HG02623 (cell line): ENCODE results near the gene COPZ2.
"Not testable (repeated sequence)": the region's sequence is repeated elsewhere in the genome, so short reads cannot be mapped to it uniquely, and the experiment has no call there.

Experiments
- ATAC-seq: cut with Tn5 transposase; IDR thresholded peaks from one replicate; pipeline ENCODE4 v1.9.1; 2021; ENCODE audit warnings: moderate library complexity; ENCODE audit not compliant: unreplicated experiment

The COPZ2 gene

GRCh38 chr17:48037036-48037837 lies at the start of gene COPZ2:
Gene COPZ2 (minus strand): TSS chr17:48037797. CDS start chr17:48037777, 20 bp downstream.
- no peak for ATAC-seq

GRCh38 chr17:48084932-48085331 lies 47.3 kb upstream of the COPZ2 start:
- ATAC-seq: no peak

- no peak for ATAC-seq
Measured at GRCh38 chr17:48081858-48082257, 44.3 kb upstream of the COPZ2 start.

GRCh38 chr17:48077152-48077551 lies 39.6 kb upstream of the COPZ2 start:
- ATAC-seq: not testable (repeated sequence)

- no peak for ATAC-seq
Measured at GRCh38 chr17:48074322-48075081, 36.9 kb upstream of the COPZ2 start.

- not testable (repeated sequence) for ATAC-seq
Measured at GRCh38 chr17:48073566-48074094, 36.0 kb upstream of the COPZ2 start.

GRCh38 chr17:48072811-48073210 lies 35.2 kb upstream of the COPZ2 start:
- ATAC-seq: not testable (repeated sequence)

GRCh38 chr17:48071654-48072053 lies 34.1 kb upstream of the COPZ2 start:
- ATAC-seq: no peak

GRCh38 chr17:48070195-48070594 lies 32.6 kb upstream of the COPZ2 start:
- no peak for ATAC-seq

- no peak for ATAC-seq
Measured at GRCh38 chr17:48068491-48068961, 30.9 kb upstream of the COPZ2 start.

- ATAC-seq: not testable (repeated sequence)
Measured at GRCh38 chr17:48067808-48068207, 30.2 kb upstream of the COPZ2 start.

GRCh38 chr17:48067245-48067644 lies 29.6 kb upstream of the COPZ2 start:
- no peak for ATAC-seq

- ATAC-seq: no peak
Measured at GRCh38 chr17:48066656-48067055, 29.1 kb upstream of the COPZ2 start.

- no peak for ATAC-seq
Measured at GRCh38 chr17:48066192-48066591, 28.6 kb upstream of the COPZ2 start.

- no peak for ATAC-seq
Measured at GRCh38 chr17:48064638-48065037, 27.0 kb upstream of the COPZ2 start.

GRCh38 chr17:48062273-48062672 lies 24.7 kb upstream of the COPZ2 start:
- no peak for ATAC-seq

- ATAC-seq: no peak
Measured at GRCh38 chr17:48060249-48060648, 22.7 kb upstream of the COPZ2 start.

GRCh38 chr17:48059125-48059668 lies 21.6 kb upstream of the COPZ2 start:
- no peak for ATAC-seq

- ATAC-seq: no peak
Measured at GRCh38 chr17:48058393-48059124, 21.0 kb upstream of the COPZ2 start.

- ATAC-seq: no peak
Measured at GRCh38 chr17:48057626-48058025, 20.0 kb upstream of the COPZ2 start.

- no peak for ATAC-seq
Measured at GRCh38 chr17:48056879-48057278, 19.3 kb upstream of the COPZ2 start.
